ENCODE results near the gene PLET1. TPM values are rescaled to one million over a fixed set of nuclear protein-coding genes. Genes with fewer than 3 reads are reported as not detected.

Gene PLET1
- total and polyA plus RNA-seq, 2 donors (not counting 3 experiments of a cell fraction or from before 2014, with no cell fraction given), result not detected

GRCh38 chr11:112288021-112288420 lies 27.4 kb upstream of the PLET1 start:
- Histone ChIP-seq H3K9me1 (replicated peaks; ENCODE audit: control insufficient read depth, extremely low read depth, insufficient read depth, low read length) (no peaks in the 10 kb centered on the region), H3K9me3 (replicated peaks; ENCODE audit: control insufficient read depth, insufficient read depth, low read length) (no peaks in the 10 kb centered on the region), H3K4me1 (ENCODE audit: control insufficient read depth, extremely low read depth, insufficient read depth, low read length) (peaks cover 19% of the 10 kb centered on the region), H3K27me3 (ENCODE audit: control insufficient read depth in 2 of 2, insufficient read depth in 2 of 2, low read length in 2 of 2) (no peaks in the 10 kb centered on the region), H3K79me2 (ENCODE audit: control insufficient read depth, insufficient read depth, low read length) (no peaks in the 10 kb centered on the region), H3K9ac (replicated peaks; ENCODE audit: extremely low read depth, insufficient read depth, low read length) (no peak overlapping the region), H3K27ac (ENCODE audit: insufficient read depth, low read depth, low read length) (no peak overlapping the region), H2AFZ (ENCODE audit: low read depth, low read length) (no peak overlapping the region), H3K36me3 (ENCODE audit: control insufficient read depth in 2 of 2, extremely low read depth in 1 of 2, insufficient read depth in 2 of 2, low read length in 2 of 2) (no peaks in the 10 kb centered on the region), H4K20me1 (replicated peaks; ENCODE audit: control insufficient read depth, extremely low read depth, insufficient read depth, low read length) (no peaks in the 10 kb centered on the region), H3K4me3 (replicated peaks in 1 of 3; ENCODE audit: insufficient read depth in 1 of 3, low read depth in 1 of 3, low read length in 3 of 3) (no peak overlapping the region), H3K4me2 (ENCODE audit: insufficient read depth, low read length) (no peak overlapping the region)
- FAIRE-seq (no peak), DNase-seq (ENCODE audit: low read depth, low spot score) (no peak)
- intact Hi-C loops (cut with micrococcal nuclease) (loop anchor here (10.0 kb wide), 1 partner anchor 1097 kb away; the partner anchor contains the start of gene ANKK1), dilution Hi-C loops (cut with MboI; ENCODE audit: extremely low pct_ligation_motif_present, low sequenced_read_pairs) (no loop called here)
- CTCF ChIA-PET, result interaction anchor here (0.7 to 4.6 kb wide), 10 partner anchors 8 to 1001 kb away, joined by 3 to 54 read pairs (median 10); no protein-coding TSS in a partner anchor
- POLR2A ChIA-PET, result no interaction called here
- no TSS peak for BruUV-seq (replicated peaks)
- no peak for TF ChIP-seq POLR2AphosphoS5 (IDR thresholded peaks at IDR 0.05; ENCODE audit: insufficient read depth, low read depth, low read length)
- TF ChIP-seq MAX (IDR thresholded peaks at IDR 0.05; ENCODE audit: insufficient read depth, insufficient read length), result no peak
- no peak for TF ChIP-seq EZH2 (IDR thresholded peaks at IDR 0.05; ENCODE audit: borderline replicate concordance, low read depth, low read length, severe bottlenecking)
- no peak for TF ChIP-seq POLR2A (IDR thresholded peaks at IDR 0.05; ENCODE audit: low read depth, low read length)
- TF ChIP-seq MYC (IDR thresholded peaks at IDR 0.05; ENCODE audit: low read depth, low read length), result no peak
- TF ChIP-seq JUN (IDR thresholded peaks at IDR 0.05; ENCODE audit: borderline replicate concordance, insufficient read depth, insufficient read length, low read depth), result no peak
- TF ChIP-seq FOS (IDR thresholded peaks at IDR 0.05; ENCODE audit: borderline replicate concordance, insufficient read depth, low read length), result no peak
- no peak for TF ChIP-seq GATA2 (IDR thresholded peaks at IDR 0.05; ENCODE audit: insufficient read depth, insufficient read length, low read depth, low read length)
- TF ChIP-seq CTCF (IDR thresholded peaks at IDR 0.05; ENCODE audit: extremely low read depth in 1 of 2, insufficient read depth in 1 of 2, low read depth in 1 of 2, low read length in 2 of 2), result no peak

Measured in endothelial cell of umbilical vein (primary cell).